ENCODE measurements around the gene HTR1E. TPM values are rescaled to one million over a fixed set of nuclear protein-coding genes. Genes with fewer than 3 reads are reported as not detected.
A peak's percentile ranks its signal among the peaks of the same experiment; 100 is the strongest.
"Not testable (repeated sequence)": the region's sequence is repeated elsewhere in the genome, so short reads cannot be mapped to it uniquely, and the experiment has no call there.

Gene HTR1E, protein sequence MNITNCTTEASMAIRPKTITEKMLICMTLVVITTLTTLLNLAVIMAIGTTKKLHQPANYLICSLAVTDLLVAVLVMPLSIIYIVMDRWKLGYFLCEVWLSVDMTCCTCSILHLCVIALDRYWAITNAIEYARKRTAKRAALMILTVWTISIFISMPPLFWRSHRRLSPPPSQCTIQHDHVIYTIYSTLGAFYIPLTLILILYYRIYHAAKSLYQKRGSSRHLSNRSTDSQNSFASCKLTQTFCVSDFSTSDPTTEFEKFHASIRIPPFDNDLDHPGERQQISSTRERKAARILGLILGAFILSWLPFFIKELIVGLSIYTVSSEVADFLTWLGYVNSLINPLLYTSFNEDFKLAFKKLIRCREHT
- polyA plus RNA-seq (2012; ENCODE audit: insufficient read depth, insufficient read length, low read depth) = 0.63 TPM

DNA sequence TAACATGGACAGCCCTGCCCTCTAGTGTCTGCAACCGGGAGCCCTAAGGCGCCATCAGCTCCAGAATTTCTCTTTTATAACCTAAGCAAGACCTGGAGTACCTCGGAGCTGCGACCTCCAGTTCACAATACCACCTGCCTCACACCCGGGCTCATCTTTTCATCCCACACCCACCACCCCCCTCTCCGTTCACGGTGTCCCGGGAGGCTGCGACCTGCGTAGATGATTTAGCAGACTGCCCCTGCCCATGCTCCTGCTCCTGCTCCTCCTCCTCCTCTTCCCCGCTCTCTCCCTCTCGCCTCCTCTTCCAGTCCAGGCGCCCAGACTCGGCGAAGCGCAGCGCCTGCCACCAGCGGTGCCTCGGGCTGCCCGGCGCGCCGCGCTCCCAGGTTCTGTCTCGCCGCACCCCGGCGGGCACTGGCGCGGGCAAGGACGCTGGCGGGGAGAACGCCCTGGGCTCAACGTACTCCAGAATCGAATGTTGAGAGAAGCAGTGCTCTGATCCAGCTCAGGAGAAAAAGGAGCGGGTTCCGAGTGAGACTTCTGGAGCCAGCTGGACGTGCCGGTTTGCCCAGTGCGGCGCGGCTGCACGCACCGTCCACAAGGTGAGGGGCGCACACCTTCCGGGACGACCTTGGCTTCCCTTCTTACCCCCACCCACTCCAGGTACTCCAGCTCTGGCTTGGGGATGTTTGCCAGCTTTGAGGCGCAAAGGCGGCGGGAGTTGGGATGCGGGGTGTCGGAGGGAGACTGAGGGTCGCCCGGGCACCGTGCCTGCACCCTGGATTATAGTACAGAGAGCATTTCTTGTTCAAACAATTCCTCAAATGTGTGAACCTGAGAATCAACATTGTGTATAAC lies at the start of gene HTR1E:
TSS of gene HTR1E (plus strand) at position 310 of the 861 bp plus-strand sequence. CDS start 77,807 bp downstream, outside the sequence.
- Histone ChIP-seq H3K4me3 (ENCODE audit: low read depth, low read length) (peak within 1 kb of the TSS; percentile 84), H3K36me3 (no peaks in the 10 kb centered on the region; the same call in 1 of the 2 replicates), H3K4me1 (no peaks in the 10 kb centered on the region), H3K27me3 (no peaks in the 10 kb centered on the region), H3K9me3 (no peaks in the 10 kb centered on the region)
- TF ChIP-seq, protein P1, sequence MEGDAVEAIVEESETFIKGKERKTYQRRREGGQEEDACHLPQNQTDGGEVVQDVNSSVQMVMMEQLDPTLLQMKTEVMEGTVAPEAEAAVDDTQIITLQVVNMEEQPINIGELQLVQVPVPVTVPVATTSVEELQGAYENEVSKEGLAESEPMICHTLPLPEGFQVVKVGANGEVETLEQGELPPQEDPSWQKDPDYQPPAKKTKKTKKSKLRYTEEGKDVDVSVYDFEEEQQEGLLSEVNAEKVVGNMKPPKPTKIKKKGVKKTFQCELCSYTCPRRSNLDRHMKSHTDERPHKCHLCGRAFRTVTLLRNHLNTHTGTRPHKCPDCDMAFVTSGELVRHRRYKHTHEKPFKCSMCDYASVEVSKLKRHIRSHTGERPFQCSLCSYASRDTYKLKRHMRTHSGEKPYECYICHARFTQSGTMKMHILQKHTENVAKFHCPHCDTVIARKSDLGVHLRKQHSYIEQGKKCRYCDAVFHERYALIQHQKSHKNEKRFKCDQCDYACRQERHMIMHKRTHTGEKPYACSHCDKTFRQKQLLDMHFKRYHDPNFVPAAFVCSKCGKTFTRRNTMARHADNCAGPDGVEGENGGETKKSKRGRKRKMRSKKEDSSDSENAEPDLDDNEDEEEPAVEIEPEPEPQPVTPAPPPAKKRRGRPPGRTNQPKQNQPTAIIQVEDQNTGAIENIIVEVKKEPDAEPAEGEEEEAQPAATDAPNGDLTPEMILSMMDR (IDR thresholded peaks at IDR 0.05; ENCODE audit: low read depth, low read length) = peak; percentile 84
- DNase-seq = peak; percentile 74

DNA sequence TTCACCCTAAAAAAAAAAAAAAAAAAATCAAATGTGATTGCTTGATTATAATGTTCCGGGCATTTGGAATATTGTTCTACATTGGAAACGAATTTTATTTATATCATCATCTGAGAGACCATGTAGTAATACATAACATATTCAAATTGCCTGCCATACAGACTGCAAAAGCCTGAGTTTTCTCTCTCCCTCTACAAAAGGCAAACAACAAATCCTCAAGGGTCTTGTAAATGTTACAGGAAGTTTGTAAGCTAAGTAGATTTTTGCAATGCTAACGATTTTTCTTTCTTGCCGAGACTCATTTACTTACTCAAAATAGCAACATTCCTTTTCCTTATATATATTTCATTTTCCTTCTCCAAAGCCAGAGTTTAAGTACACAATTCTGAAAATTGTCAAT lies 49.0 kb upstream of the HTR1E start:
- no peaks in the 10 kb centered on the region for H3K27me3 ChIP-seq
- no peaks in the 10 kb centered on the region for H3K9me3 ChIP-seq
- TF ChIP-seq, protein P1 (IDR thresholded peaks at IDR 0.05; ENCODE audit: low read depth, low read length) = no peak
- no peak overlapping the region for H3K4me3 ChIP-seq (ENCODE audit: low read depth, low read length)
- no peak for DNase-seq
- H3K4me1 ChIP-seq = no peaks in the 10 kb centered on the region
- no peaks in the 10 kb centered on the region for H3K36me3 ChIP-seq

DNA sequence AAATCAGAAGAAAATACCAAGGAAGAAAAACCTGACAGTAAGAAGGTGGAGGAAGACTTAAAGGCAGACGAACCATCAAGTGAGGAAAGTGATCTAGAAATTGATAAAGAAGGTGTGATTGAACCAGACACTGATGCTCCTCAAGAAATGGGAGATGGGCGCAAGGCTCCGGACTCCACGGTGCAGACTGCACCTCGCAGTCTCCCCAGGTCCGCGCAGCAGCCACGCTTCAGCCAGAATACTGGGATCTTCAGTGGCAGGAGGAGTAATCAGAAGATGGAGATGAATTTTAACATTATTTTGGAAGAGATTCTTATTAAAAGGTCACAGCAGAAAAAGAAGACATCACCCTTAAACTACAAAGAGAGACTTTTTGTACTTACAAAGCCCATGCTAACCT lies 40.1 kb upstream of the HTR1E start:
- not testable (repeated sequence) for DNase-seq; H3K4me3 ChIP-seq (ENCODE audit: low read depth, low read length); H3K36me3 ChIP-seq; H3K27me3 ChIP-seq; H3K4me1 ChIP-seq; H3K9me3 ChIP-seq

DNA sequence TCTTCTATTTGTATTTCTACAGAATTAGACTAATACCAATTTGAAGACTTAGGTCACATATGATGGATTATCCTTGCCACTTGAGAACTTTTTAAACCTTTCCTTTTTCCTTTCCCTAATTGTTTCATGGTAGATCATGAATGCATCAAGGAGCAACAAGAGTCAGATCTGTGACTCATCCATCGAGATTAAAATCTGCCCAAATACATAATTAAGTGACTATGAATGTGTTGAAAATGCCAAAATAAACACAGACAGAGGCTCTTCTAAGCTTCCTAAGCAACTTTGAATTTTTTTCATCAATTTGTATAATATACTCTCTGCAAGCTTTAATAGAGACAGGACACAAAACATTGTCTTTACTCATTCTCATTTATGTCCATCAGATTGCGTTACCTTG lies 23.5 kb upstream of the HTR1E start:
- Histone ChIP-seq H3K4me3 (ENCODE audit: low read depth, low read length) (no peak overlapping the region), H3K9me3 (no peaks in the 10 kb centered on the region), H3K36me3 (no peaks in the 10 kb centered on the region), H3K4me1 (no peaks in the 10 kb centered on the region; the same call in none of the 2 replicates), H3K27me3 (no peaks in the 10 kb centered on the region)
- DNase-seq = no peak
- TF ChIP-seq, protein P1 (IDR thresholded peaks at IDR 0.05; ENCODE audit: low read depth, low read length) = no peak

DNA sequence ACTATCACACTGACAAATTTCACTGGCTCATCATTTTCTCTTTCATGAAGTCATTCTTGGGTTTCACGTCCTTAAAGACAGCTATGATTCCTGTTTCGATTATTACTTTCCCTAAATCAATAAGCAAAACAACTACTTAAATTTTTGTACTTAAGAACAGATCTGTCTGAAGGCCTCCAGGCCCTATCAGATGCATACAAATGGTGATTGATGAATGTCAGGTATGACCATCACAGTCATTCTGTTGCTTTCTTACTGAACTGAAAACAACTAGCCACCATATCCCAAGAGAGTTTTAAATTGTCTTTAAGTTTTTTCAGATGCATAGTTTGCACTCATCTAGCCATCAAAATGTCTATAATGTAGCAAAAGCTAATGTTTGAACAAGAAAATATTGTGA lies 20.9 kb upstream of the HTR1E start:
- Histone ChIP-seq H3K27me3 (no peaks in the 10 kb centered on the region), H3K4me3 (ENCODE audit: low read depth, low read length) (no peak overlapping the region), H3K36me3 (no peaks in the 10 kb centered on the region), H3K4me1 (no peaks in the 10 kb centered on the region; the same call in none of the 2 replicates), H3K9me3 (no peaks in the 10 kb centered on the region)
- TF ChIP-seq, protein P1 (IDR thresholded peaks at IDR 0.05; ENCODE audit: low read depth, low read length) = no peak
- no peak for DNase-seq

DNA sequence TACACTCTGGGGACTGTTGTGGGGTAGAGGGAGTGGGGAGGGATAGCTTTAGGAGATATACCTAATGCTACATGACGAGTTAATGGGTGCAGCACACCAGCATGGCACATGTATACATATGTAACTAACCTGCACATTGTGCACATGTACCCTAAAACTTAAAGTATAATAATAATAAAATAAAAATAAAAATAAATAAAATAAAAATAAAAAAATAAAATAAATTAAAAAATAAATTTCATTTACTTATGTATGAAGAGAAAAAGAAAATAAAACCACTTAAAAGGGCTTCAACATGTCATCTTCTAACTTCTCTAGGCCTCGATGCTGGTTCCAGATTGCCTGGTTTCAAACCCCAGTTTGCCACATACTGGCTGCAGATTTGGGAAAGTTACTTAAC lies 10.2 kb upstream of the HTR1E start:
- H3K9me3 ChIP-seq; H3K27me3 ChIP-seq; DNase-seq; H3K36me3 ChIP-seq; H3K4me3 ChIP-seq (ENCODE audit: low read depth, low read length); H3K4me1 ChIP-seq: not testable (repeated sequence)

DNA sequence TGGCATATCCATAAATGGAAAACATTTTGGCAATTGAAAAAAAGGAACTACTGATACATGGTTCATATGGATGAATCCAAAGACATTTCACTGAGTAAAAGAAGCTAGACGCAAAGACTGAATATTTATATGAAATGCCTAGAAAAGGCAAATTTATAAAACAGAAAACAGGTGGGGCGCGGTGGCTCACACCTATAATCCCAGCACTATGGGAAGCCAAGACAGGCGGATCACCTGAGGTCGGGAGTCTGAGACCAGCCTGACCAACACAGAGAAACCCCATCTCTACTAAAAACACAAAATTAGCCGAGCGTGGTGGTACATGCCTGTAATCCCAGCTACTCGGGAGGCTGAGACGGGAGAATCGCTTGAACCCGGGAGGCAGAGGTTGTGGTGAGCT lies 9.5 kb upstream of the HTR1E start:
- H3K36me3 ChIP-seq; DNase-seq; H3K27me3 ChIP-seq; H3K4me3 ChIP-seq (ENCODE audit: low read depth, low read length); H3K9me3 ChIP-seq; H3K4me1 ChIP-seq: not testable (repeated sequence)
